HG03280 (cell line): ENCODE data around the gene BLOC1S1.
"Not testable (repeated sequence)": the region's sequence is repeated elsewhere in the genome, so short reads cannot be mapped to it uniquely, and the experiment has no call there.

Experiments
- ATAC-seq: cut with Tn5 transposase; IDR thresholded peaks from one replicate; pipeline ENCODE4 v1.9.1; 2021; ENCODE audit warnings: mild to moderate bottlenecking, moderate library complexity; ENCODE audit not compliant: unreplicated experiment

The BLOC1S1 gene

GRCh38 chr12:55743406-55744339 is 27.8 kb downstream of the BLOC1S1 start:
- ATAC-seq: peak; percentile 47

GRCh38 chr12:55744340-55745030 is 28.6 kb downstream of the BLOC1S1 start:
- ATAC-seq: no peak

DNA sequence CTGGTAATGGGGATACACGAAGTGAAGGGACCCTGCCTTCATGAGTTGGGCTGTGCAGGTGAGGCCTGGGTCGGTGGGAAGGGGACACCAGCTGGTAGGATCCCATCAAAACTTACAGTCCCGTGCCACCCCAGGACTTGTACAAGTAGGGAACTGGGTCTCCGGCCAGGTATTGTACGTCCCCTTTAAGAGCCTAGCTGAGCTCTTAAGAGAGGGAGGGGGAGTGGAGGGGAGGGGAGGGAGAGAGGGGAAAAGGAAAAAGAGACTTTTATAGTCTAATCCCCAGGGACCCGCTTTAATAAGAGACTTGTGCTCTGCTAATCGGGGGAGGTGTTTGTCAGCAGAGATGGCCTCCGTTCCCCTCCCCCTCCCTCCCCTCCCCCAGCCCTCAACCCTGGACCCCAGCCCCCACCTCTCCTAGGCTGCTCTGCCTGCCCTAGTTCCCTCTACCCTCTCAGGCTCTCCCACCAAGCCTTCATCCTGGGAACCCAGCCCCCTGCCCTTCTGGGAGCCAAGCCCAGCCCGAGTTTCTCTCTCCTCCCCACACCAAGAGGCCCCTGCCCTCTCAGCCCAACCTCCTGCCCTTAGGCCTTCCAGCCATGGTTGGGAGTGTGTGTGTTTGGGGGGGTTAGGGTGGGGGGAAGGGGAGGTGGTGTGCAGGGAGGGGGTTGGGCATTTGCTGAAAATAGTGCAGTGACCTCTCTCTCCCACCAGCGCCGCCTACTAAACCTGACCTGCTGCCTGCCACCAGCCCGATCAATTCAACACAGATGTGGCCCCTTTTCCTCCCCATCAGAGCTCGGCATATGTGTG is 29.7 kb downstream of the BLOC1S1 start:
- ATAC-seq: no peak

GRCh38 chr12:55746174-55746912 is 30.5 kb downstream of the BLOC1S1 start:
- no peak for ATAC-seq

DNA sequence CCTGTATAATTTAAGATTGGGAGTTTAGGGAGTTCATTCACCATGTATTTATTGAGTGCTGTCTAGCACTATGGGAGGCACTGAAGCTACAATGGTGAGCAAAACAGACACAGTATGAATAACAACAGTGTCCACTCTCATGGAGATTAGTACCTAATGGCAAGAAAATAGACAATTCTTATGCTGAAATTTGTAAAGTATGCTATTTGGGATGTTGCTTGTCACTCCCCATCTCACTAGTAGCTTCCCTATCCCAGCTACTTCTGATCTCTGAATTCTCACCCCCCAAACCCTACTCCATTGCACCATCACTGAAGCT is 31.0 kb downstream of the BLOC1S1 start:
- no peak for ATAC-seq

DNA sequence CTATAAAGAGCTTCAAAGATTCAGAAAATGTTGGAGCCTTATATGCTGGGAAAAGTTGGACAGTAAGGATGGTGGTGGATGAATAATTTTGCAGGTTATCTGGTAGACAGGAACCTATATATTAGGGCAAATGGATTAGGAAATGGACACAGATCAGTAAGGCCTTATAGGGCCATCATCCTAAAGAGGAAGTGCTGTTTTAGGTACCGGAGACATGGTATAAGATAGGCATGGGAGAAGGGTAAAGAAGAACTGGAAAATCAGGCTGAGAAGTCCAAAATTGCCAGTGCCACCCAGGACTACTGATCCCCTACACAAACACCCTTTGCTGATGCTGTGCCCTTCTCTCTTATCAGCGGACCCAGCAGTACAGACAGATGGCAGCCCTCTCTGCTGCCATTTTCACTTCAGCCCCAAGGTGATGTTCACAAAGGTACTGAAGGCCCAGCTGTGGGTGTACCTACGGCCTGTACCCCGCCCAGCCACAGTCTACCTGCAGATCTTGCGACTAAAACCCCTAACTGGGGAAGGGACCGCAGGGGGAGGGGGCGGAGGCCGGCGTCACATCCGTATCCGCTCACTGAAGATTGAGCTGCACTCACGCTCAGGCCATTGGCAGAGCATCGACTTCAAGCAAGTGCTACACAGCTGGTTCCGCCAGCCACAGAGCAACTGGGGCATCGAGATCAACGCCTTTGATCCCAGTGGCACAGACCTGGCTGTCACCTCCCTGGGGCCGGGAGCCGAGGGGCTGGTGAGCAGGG is 32.6 kb downstream of the BLOC1S1 start:
- no peak for ATAC-seq

DNA sequence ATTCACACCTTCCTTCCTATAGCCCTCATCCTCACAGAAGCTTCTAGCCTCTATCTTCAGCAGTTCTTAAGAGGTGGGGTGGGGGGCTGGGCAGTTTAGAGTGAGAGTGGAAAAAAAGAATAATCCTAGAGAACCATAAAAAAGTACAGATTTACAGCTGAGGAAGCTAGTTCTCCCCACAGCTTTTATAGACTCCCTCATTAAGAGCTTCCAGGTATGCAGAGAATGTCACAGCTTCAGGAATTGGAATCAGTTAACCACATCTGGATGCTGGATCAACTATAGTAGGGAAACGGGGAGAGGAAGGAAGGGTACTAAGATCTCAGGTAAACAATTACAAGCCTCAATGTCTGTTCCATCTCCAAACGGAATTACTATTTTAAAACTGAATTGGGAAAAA is 39.4 kb downstream of the BLOC1S1 start:
- no peak for ATAC-seq

DNA sequence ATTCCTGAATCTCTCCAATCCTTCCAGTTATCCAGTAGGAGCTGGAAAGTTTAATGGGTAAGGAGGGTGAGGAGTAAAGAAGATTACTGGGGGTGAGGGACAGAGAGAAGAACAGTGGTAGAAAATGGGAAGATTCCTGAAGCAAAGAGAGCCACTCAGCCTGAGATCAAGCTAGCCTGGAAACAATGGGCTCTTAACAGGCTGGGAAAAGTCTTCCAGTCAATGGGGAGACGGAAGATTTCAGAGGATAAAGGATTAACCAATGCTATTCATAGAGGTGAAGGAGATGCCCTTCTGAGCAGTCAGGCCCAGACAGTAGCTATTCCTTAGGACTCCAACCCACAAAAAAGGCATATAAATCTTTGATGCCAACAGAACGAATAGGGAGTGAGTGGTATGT is 41.9 kb downstream of the BLOC1S1 start:
- ATAC-seq: no peak

DNA sequence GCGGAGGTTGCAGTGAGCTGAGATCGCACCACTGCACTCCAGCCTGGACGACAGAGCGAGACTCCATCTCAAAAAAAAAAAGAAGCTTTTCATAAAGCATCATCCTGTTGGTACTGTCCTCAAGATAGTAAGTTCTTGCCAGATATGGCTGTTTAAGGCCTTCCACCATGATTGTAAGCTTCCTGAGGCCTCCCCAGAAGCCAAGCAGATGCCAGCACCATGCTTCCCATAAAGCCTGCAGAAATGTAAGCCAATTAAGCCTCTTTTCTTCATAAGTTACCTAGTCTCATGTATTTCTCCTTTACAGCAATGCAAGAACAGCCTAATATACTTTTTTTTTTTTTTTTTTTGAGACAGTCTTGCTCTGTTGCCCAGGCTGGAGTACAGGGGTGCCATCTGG is 42.7 kb downstream of the BLOC1S1 start:
- ATAC-seq: not testable (repeated sequence)

- ATAC-seq: no peak
These were observed 44.8 kb downstream of the BLOC1S1 start for GRCh38 chr12:55760663-55761062.

- no peak for ATAC-seq
These were observed 46.8 kb downstream of the BLOC1S1 start for GRCh38 chr12:55762646-55763045.

- ATAC-seq: no peak
These were observed 50.0 kb downstream of the BLOC1S1 start for GRCh38 chr12:55765736-55766290.

DNA sequence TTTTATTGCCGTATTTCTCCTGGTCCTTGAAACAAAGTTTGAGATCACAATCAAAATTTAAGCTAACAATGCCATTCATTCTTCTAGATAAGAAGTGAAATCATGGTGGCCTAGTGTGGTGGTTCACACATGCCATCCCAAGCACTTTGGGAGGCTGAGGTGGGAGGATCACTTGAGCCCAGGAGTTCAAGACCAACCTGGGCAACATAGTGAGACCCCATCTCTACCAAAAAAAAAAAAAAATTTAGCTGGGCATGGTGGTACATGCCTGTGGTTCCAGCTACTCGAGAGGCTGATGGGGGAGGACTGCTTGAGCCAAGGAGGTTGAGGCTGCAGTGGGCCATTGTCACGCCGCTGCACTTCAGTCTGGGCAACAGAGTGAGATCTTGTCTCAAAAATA is 51.3 kb downstream of the BLOC1S1 start:
- ATAC-seq: no peak
